ENCODE data around the gene LRRC19.
A peak's percentile ranks its signal among the peaks of the same experiment; 100 is the strongest.

The LRRC19 gene

GRCh38 chr9:26946753-26947727 is 58.4 kb downstream of the LRRC19 start, which contains the start of gene PLAA (continued):
- no peak for TF ChIP-seq ZFP3 (tag by site-specific recombination; IDR thresholded peaks at IDR 0.05; ENCODE audit: low read depth)
- TF ChIP-seq SCRT2 (tag by site-specific recombination; IDR thresholded peaks at IDR 0.05) = no peak
- TF ChIP-seq OVOL3 (tag by site-specific recombination; IDR thresholded peaks at IDR 0.05) = no peak
- peak; percentile 98 for TF ChIP-seq ZBTB20 (tag by site-specific recombination; IDR thresholded peaks at IDR 0.05)
- peak; percentile 69; the same call in 1 of the 2 replicates for TF ChIP-seq ZNF610 (tag by site-specific recombination; IDR thresholded peaks at IDR 0.05; ENCODE audit: borderline replicate concordance)
- no peak for TF ChIP-seq ZNF664 (tag by site-specific recombination; IDR thresholded peaks at IDR 0.05)
- no peak for TF ChIP-seq ZNF776 (tag by site-specific recombination; IDR thresholded peaks at IDR 0.05; ENCODE audit: borderline replicate concordance)
- TF ChIP-seq ZNF354C (tag by site-specific recombination; IDR thresholded peaks at IDR 0.05; ENCODE audit: borderline replicate concordance, low read depth) = no peak
- TF ChIP-seq, protein P1, sequence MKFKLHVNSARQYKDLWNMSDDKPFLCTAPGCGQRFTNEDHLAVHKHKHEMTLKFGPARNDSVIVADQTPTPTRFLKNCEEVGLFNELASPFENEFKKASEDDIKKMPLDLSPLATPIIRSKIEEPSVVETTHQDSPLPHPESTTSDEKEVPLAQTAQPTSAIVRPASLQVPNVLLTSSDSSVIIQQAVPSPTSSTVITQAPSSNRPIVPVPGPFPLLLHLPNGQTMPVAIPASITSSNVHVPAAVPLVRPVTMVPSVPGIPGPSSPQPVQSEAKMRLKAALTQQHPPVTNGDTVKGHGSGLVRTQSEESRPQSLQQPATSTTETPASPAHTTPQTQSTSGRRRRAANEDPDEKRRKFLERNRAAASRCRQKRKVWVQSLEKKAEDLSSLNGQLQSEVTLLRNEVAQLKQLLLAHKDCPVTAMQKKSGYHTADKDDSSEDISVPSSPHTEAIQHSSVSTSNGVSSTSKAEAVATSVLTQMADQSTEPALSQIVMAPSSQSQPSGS (tag by site-specific recombination; IDR thresholded peaks at IDR 0.05; ENCODE audit: low read depth) = no peak; the same call in 1 of the 2 replicates
- TF ChIP-seq ZNF157 (tag by site-specific recombination; IDR thresholded peaks at IDR 0.05) = no peak
- no peak for TF ChIP-seq TCF7L2 (IDR thresholded peaks at IDR 0.05; ENCODE audit: borderline replicate concordance, low read depth, low read length)
- TF ChIP-seq FEZF1 (tag by site-specific recombination; IDR thresholded peaks at IDR 0.05) = no peak; the same call in 1 of the 2 replicates
- TF ChIP-seq ZNF510 (tag by site-specific recombination; IDR thresholded peaks at IDR 0.05; ENCODE audit: insufficient replicate concordance) = no peak
- TF ChIP-seq, protein P2, sequence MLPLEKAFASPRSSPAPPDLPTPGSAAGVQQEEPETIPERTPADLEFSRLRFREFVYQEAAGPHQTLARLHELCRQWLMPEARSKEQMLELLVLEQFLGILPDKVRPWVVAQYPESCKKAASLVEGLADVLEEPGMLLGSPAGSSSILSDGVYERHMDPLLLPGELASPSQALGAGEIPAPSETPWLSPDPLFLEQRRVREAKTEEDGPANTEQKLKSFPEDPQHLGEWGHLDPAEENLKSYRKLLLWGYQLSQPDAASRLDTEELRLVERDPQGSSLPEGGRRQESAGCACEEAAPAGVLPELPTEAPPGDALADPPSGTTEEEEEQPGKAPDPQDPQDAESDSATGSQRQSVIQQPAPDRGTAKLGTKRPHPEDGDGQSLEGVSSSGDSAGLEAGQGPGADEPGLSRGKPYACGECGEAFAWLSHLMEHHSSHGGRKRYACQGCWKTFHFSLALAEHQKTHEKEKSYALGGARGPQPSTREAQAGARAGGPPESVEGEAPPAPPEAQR (tag by site-specific recombination; IDR thresholded peaks at IDR 0.05) = no peak
- no peak for TF ChIP-seq ZSCAN16 (tag by site-specific recombination; IDR thresholded peaks at IDR 0.05)
- TF ChIP-seq ZNF645 (tag by site-specific recombination; IDR thresholded peaks at IDR 0.05) = no peak
- TF ChIP-seq HIC1 (tag by site-specific recombination; IDR thresholded peaks at IDR 0.05) = no peak
- TF ChIP-seq ZEB2 (tag by site-specific recombination; IDR thresholded peaks at IDR 0.05) = peak; percentile 73
- no peak for TF ChIP-seq ZNF138 (tag by site-specific recombination; IDR thresholded peaks at IDR 0.05; ENCODE audit: borderline replicate concordance)
- TF ChIP-seq REPIN1 (tag by site-specific recombination; IDR thresholded peaks at IDR 0.05; ENCODE audit: low read depth) = no peak
- peak; percentile 96 for TF ChIP-seq ZBTB17 (tag by site-specific recombination; IDR thresholded peaks at IDR 0.05)
- TF ChIP-seq ZBTB6 (tag by site-specific recombination; IDR thresholded peaks at IDR 0.05) = no peak
- TF ChIP-seq ZNF394 (tag by site-specific recombination; IDR thresholded peaks at IDR 0.05; ENCODE audit: borderline replicate concordance) = no peak; the same call in 1 of the 2 replicates
- no peak for TF ChIP-seq REST (tag by site-specific recombination; IDR thresholded peaks at IDR 0.05)
- TF ChIP-seq, protein P3, sequence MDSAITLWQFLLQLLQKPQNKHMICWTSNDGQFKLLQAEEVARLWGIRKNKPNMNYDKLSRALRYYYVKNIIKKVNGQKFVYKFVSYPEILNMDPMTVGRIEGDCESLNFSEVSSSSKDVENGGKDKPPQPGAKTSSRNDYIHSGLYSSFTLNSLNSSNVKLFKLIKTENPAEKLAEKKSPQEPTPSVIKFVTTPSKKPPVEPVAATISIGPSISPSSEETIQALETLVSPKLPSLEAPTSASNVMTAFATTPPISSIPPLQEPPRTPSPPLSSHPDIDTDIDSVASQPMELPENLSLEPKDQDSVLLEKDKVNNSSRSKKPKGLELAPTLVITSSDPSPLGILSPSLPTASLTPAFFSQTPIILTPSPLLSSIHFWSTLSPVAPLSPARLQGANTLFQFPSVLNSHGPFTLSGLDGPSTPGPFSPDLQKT (IDR thresholded peaks at IDR 0.05; ENCODE audit: borderline replicate concordance, low read depth, low read length) = no peak; the same call in 1 of the 2 replicates

Data from HEK293 (cell line).